Stimulated activated naive CD8-positive, alpha-beta T cell treated with anti-CD3 and anti-CD28 coated beads, Interleukin-15, amount 100 ng/mL, for 72 hours (primary cell): ENCODE results near the gene SERPINB10.
"Not testable (repeated sequence)": the region's sequence is repeated elsewhere in the genome, so short reads cannot be mapped to it uniquely, and the experiment has no call there.

Experiments
- ATAC-seq: fragments of 150-1000 bp; cut with Tn5 transposase; 2 replicates; pipeline ENCODE4 v1.10.0; 2021; ENCODE audit warnings: mild to moderate bottlenecking, moderate library complexity
- DNase-seq, 2 donors: peaks; one replicate each; pipeline ENCODE4 v3.0.0; 2021 to 2022
- H3K27ac Mint-ChIP-seq, 2 donors: one replicate each; pipeline ENCODE4 v1.8.0; 2022; ENCODE audit warnings: mild to moderate bottlenecking in 2 of 2, mixed read lengths in 2 of 2, moderate library complexity in 2 of 2
- H3K27me3 Mint-ChIP-seq: one replicate; pipeline ENCODE4 v1.8.0; 2022; ENCODE audit warnings: mixed read lengths
- H3K4me1 Mint-ChIP-seq: one replicate; pipeline ENCODE4 v1.8.0; 2022; ENCODE audit warnings: mild to moderate bottlenecking, mixed read lengths
- H3K4me3 Mint-ChIP-seq, 2 donors: one replicate each; pipeline ENCODE4 v1.8.0; 2022; ENCODE audit warnings: mild to moderate bottlenecking in 2 of 2, mixed read lengths in 2 of 2, moderate library complexity in 1 of 2
- H3K9me3 Mint-ChIP-seq, 2 donors: one replicate each; pipeline ENCODE4 v1.8.0; 2022; ENCODE audit warnings: mixed read lengths in 2 of 2

SERPINB10 gene

GRCh38 chr18:63908858-63909257 lies 1.1 kb downstream of the SERPINB10 start:
- Mint-ChIP-seq H3K4me1 (no peaks in the 10 kb centered on the region), H3K4me3 (peak overlapping the region in 1 of 2 donors; percentile 49), H3K27me3 (peaks cover 34% of the 10 kb centered on the region), H3K27ac (peak overlapping the region in 1 of 2 donors; percentile 34), H3K9me3 (no peaks in the 10 kb centered on the region)
- no peak for DNase-seq
- ATAC-seq = peak; percentile 67

DNA sequence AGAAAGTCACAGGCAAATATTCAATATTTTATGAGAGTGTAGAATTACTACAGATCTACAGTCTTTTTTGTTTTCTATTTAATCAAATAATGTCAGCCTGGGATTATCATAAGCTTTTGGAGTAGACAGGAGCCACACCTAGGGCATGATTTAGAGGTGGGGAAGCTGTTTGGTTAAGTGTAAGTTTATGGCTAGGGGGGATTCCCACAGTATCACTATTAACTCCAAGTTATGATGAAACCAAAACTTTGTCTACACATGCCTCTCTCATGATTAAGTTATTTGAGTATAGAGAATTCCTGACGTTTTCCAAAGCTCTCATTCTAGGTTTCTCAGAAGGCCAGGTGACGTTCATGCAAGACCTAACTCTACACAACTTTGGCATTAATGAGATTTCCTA lies 2.1 kb downstream of the SERPINB10 start:
- no peak for DNase-seq
- ATAC-seq = peak; percentile 67
- Mint-ChIP-seq H3K27ac (no peak overlapping the region), H3K4me3 (no peak overlapping the region), H3K27me3 (peaks cover 44% of the 10 kb centered on the region), H3K9me3 (no peaks in the 10 kb centered on the region), H3K4me1 (no peaks in the 10 kb centered on the region)

GRCh38 chr18:63917817-63918216 lies 10.1 kb downstream of the SERPINB10 start:
- H3K27ac Mint-ChIP-seq = peak overlapping the region in 1 of 2 donors; percentile 27
- peaks cover 0 to 4% of the 10 kb centered on the region in 2 donors for H3K9me3 Mint-ChIP-seq
- no peaks in the 10 kb centered on the region for H3K4me1 Mint-ChIP-seq
- ATAC-seq (no peak), DNase-seq (no peak)
- H3K4me3 Mint-ChIP-seq = no peak overlapping the region
- peaks cover 43% of the 10 kb centered on the region for H3K27me3 Mint-ChIP-seq

DNA sequence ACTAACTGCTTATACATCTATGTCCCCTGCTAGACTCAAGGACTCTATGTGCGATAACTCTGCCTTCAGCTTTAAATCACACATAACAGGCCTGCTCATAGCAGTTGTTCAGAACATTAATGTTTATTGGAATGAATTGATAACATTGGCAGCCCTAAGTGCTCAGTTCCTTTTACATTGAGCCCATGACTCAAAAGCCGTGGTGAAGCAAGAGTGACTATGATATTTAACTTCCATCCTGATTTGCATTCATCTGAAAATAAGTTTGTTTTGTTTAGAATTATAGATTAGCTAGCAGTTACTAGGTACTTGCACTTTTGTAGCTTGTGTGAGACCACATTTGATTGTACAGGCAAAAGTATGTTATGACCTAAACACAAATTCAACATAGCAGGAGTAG lies 14.3 kb downstream of the SERPINB10 start:
- Mint-ChIP-seq H3K4me3 (no peak overlapping the region), H3K4me1 (no peaks in the 10 kb centered on the region), H3K9me3 (peaks cover 0 to 4% of the 10 kb centered on the region in 2 donors), H3K27ac (no peak overlapping the region), H3K27me3 (peaks cover 54% of the 10 kb centered on the region)
- no peak for DNase-seq
- no peak for ATAC-seq

DNA sequence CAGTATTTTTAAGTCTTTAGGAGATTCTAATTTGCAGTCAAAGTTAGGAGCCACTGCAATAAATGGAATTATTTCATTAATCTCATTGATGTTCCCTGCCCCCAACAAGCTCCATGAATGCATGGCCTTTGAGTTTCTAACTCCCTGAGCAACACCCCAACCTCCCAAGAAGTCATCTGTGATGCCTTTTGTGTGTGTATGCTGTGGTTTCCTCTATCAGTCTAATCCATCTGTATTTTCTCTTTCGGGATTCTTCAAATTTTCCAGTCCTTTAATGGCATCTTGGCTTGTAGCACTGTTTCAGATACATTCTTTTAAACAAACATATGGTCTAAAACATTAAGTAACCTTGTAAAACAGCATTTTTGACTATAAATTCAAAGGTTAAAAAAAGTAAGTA lies 16.8 kb downstream of the SERPINB10 start:
- Mint-ChIP-seq H3K27me3 (peaks cover 52% of the 10 kb centered on the region), H3K27ac (no peak overlapping the region), H3K9me3 (peaks cover 0 to 4% of the 10 kb centered on the region in 2 donors), H3K4me3 (no peak overlapping the region), H3K4me1 (no peaks in the 10 kb centered on the region)
- no peak for ATAC-seq
- DNase-seq = no peak

DNA sequence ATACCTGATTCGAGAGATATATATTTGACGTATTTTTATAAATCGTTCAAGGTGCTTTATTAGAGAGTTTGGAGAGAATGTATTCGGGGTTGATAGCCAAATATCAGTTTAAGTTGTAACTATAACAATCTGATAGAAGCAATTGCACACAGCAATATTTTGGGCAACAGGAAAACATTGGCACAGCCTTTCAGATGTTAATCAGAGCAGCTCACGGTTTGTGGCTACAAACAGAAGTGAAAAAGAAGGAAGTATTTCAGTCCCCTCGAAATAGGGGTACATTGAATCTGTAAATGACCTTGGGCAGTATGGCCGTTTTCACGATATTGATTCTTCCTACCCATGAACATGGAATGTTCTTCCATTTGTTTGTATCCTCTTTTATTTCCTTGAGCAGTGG lies 20.6 kb downstream of the SERPINB10 start:
- H3K27ac Mint-ChIP-seq = no peak overlapping the region
- ATAC-seq (no peak), DNase-seq (no peak)
- H3K4me3 Mint-ChIP-seq = no peak overlapping the region
- peaks cover 39% of the 10 kb centered on the region for H3K27me3 Mint-ChIP-seq
- H3K4me1 Mint-ChIP-seq = no peaks in the 10 kb centered on the region
- no peaks in the 10 kb centered on the region for H3K9me3 Mint-ChIP-seq

- H3K4me3 Mint-ChIP-seq, ATAC-seq, H3K4me1 Mint-ChIP-seq, DNase-seq, H3K9me3 Mint-ChIP-seq, H3K27ac Mint-ChIP-seq: not testable (repeated sequence)
- peaks cover 28% of the 10 kb centered on the region for H3K27me3 Mint-ChIP-seq
These were observed 21.6 kb downstream of the SERPINB10 start for GRCh38 chr18:63929369-63929768.

DNA sequence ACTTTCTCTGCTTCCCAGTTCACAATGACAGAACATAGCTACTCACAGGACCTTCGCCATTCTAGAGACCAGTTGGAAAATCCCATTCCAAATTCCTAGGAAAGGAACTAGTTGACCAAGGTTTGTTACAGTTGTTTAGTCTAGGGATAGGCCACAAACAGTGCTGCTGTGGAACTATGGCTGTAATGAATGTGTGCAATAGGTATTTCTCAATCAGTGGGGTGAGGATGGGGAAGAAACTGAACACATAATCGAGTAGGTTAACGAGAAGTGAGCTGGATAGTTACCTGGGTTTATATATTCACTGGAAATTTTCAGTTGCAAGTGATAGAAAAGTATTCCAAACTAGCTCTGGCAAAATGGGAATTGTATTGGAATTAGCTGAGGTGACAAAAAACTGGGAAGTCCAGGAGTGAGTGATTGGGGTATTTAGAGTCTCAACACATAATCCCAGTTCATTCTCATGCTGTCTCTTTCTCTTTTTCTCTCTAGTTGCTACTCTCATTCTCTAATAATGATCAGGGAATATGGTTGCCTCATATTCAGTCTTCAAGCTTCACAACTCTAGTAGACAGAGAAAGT lies 23.1 kb downstream of the SERPINB10 start:
- peaks cover 14% of the 10 kb centered on the region for H3K27me3 Mint-ChIP-seq
- peaks cover under 1% of the 10 kb centered on the region for H3K4me1 Mint-ChIP-seq
- ATAC-seq (no peak), DNase-seq (no peak)
- no peak overlapping the region for H3K27ac Mint-ChIP-seq
- H3K9me3 Mint-ChIP-seq = no peaks in the 10 kb centered on the region
- no peak overlapping the region for H3K4me3 Mint-ChIP-seq

DNA sequence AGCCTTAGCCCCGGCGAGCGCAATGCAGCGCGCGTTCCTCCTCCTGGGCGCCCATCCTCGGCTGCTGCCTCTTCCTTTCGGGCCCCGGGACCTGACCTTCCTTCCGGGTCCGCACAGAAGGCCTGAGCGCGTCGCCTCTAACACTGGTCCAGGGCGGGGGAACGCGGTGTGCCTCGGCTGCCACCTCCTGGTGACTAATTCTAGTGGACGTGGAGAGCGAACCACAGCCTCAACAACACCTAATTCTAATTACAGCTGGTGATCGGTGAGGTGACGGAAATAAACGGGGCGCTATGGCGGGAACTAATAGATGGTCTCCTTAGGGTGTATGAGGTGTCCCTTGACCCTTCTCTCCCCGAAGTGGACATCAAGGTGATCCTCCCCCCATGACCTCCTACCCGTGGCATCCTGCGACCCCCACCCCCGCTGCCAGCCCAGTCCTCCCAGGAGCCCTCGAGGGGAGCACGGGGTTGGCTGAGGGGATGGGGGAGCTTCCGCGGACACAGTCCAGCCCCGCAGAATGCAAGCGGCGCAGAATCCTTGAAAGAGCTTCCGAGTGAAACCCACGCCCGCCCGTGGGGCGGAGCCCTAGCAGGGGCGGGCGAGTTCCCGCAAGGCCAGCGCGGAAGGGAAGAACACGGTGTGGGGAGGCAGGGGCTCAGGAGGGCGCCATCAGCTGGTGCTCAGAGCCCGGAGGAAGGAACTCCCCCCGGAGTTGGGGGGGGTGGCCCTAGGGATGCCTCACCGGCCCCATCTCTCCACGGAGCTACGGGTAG lies 28.6 kb downstream of the SERPINB10 start:
- DNase-seq (peak; percentile 66 to 78), ATAC-seq (peak; percentile 97)
- Mint-ChIP-seq H3K9me3 (no peaks in the 10 kb centered on the region), H3K27me3 (peaks cover 3% of the 10 kb centered on the region), H3K4me1 (peaks cover 7% of the 10 kb centered on the region), H3K27ac (peak overlapping the region; percentile 61 to 67), H3K4me3 (peak overlapping the region; percentile 74 to 76)

GRCh38 chr18:63936932-63937393 lies 29.2 kb downstream of the SERPINB10 start:
- ATAC-seq (no peak), DNase-seq (no peak)
- Mint-ChIP-seq H3K4me1 (peaks cover 7% of the 10 kb centered on the region), H3K9me3 (no peaks in the 10 kb centered on the region), H3K27me3 (peaks cover 9% of the 10 kb centered on the region), H3K4me3 (no peak overlapping the region), H3K27ac (no peak overlapping the region)

GRCh38 chr18:63940008-63940407 lies 32.2 kb downstream of the SERPINB10 start:
- peaks cover 7% of the 10 kb centered on the region for H3K4me1 Mint-ChIP-seq
- DNase-seq = no peak
- H3K4me3 Mint-ChIP-seq = no peak overlapping the region
- peaks cover 39% of the 10 kb centered on the region for H3K27me3 Mint-ChIP-seq
- no peaks in the 10 kb centered on the region for H3K9me3 Mint-ChIP-seq
- no peak for ATAC-seq
- no peak overlapping the region for H3K27ac Mint-ChIP-seq

GRCh38 chr18:63940543-63941050 lies 32.8 kb downstream of the SERPINB10 start:
- not testable (repeated sequence) for DNase-seq, H3K27ac Mint-ChIP-seq, ATAC-seq, H3K4me1 Mint-ChIP-seq, H3K4me3 Mint-ChIP-seq, H3K9me3 Mint-ChIP-seq
- H3K27me3 Mint-ChIP-seq = peaks cover 39% of the 10 kb centered on the region

DNA sequence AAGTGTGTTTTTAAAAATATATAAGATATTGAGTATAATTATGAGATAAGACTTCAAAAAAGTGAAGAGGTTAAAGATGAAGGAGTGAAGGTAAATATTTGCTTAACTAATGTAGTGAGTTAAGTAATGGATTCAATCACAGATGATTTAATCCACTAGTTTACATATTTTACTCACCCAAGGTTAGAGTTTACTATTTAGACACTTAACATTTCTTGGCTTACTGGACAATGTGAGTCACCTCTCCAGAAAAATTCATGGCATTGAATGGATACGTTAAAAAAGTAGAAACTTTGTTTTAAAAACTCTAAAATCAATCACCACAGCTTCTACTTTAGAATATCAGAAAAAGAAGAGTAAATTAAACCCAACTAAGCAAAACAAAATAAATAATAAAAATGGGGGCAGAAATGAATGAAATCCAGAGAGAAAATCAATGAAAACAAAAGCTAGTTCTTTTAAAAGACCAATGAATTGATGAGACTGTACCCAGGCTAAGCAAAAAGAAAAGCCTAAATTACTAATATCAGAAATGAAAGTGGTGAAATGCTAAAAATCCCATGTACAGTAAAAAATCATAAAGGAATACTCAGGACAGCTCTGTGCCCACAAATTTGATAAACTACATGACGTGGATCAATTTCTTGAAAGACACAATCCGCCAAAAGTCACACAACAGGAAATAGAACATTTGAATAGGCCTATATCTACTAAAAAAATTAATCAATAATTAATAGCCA lies 39.5 kb downstream of the SERPINB10 start:
- H3K9me3 Mint-ChIP-seq = peaks cover 6 to 7% of the 10 kb centered on the region in 2 donors
- no peak overlapping the region for H3K27ac Mint-ChIP-seq
- no peak for DNase-seq
- H3K4me3 Mint-ChIP-seq = no peak overlapping the region
- no peak for ATAC-seq
- peaks cover 38% of the 10 kb centered on the region for H3K4me1 Mint-ChIP-seq
- peaks cover 44% of the 10 kb centered on the region for H3K27me3 Mint-ChIP-seq

DNA sequence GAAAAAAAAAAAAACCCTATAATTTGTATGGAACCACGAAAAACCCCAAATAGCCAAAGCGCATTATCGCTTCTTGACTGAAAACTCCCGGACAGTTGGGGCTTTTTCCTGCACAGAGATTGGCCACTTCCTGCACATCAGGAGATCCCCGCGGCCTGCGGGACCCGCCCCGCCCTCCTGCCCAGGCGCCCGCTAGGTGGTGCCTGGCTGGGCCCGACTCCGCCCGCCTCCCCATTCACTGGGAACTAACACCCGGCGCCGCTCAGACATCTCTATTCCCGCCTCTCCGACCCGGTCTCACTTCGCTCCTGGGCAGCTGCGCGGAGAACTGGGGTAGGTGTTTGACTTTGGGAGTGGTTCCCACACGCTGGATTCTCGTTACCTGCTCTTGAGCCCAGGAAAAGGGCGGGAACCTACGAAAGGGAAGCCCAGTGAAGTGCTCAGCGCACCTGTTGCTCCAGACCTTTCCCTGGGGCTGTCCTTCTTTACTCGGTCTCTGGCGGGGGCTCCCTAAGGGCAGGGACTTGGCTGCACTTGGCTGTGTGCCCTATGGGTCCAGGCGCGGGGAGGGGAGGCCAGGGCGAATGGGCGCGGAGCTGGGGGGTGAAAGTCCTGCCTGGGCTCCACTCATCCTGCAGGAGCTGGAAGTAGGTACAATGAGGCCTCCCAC lies 41.4 kb downstream of the SERPINB10 start, which contains the start of gene HMSD:
Gene HMSD, plus strand, starts transcription at position 234 of the 670 bp plus-strand sequence. CDS start 4,155 bp downstream, outside the sequence.
- peak; percentile 88 for ATAC-seq
- peak; percentile 57 to 82 for DNase-seq
- H3K4me1 Mint-ChIP-seq = peaks cover 38% of the 10 kb centered on the region
- H3K27ac Mint-ChIP-seq = peak within 1 kb of the TSS in 1 of 2 donors; percentile 85
- peak within 1 kb of the TSS; percentile 88 to 92 for H3K4me3 Mint-ChIP-seq
- peaks cover 6 to 7% of the 10 kb centered on the region in 2 donors for H3K9me3 Mint-ChIP-seq
- peaks cover 24% of the 10 kb centered on the region for H3K27me3 Mint-ChIP-seq

- peak overlapping the region in 1 of 2 donors; percentile 72 for H3K27ac Mint-ChIP-seq
- peak in 1 of 2 donors; percentile 44 for DNase-seq
- H3K4me3 Mint-ChIP-seq = peak overlapping the region; percentile 21 to 82
- peaks cover 6 to 7% of the 10 kb centered on the region in 2 donors for H3K9me3 Mint-ChIP-seq
- H3K4me1 Mint-ChIP-seq = peaks cover 38% of the 10 kb centered on the region
- peak; percentile 72 for ATAC-seq
- H3K27me3 Mint-ChIP-seq = peaks cover 29% of the 10 kb centered on the region
These were observed 43.5 kb downstream of the SERPINB10 start for GRCh38 chr18:63951302-63951705.
